Progenitor cell of endocrine pancreas (in vitro differentiated cells): Measurements from ENCODE around the gene HOXC10. TPM values are rescaled to one million over a fixed set of nuclear protein-coding genes. Genes with fewer than 3 reads are reported as not detected.

ENCODE experiments used
- DNase-seq: peaks from one replicate; pipeline ENCODE4 v3.0.0; 2021; ENCODE audit warnings: low spot score; ENCODE audit not compliant: unreplicated experiment
- H3K27ac Mint-ChIP-seq: 2 replicates; pipeline ENCODE4 v1.8.0; 2021; ENCODE audit warnings: mild to moderate bottlenecking, moderate library complexity, mixed read lengths
- H3K27me3 Mint-ChIP-seq: 2 replicates; pipeline ENCODE4 v1.8.0; 2021; ENCODE audit warnings: mixed read lengths
- H3K36me3 Mint-ChIP-seq: 2 replicates; pipeline ENCODE4 v1.8.0; 2022; ENCODE audit warnings: mixed read lengths; ENCODE audit not compliant: insufficient read depth
- H3K4me1 Mint-ChIP-seq: 2 replicates; pipeline ENCODE4 v1.8.0; 2021; ENCODE audit warnings: low read depth, mixed read lengths
- H3K4me3 Mint-ChIP-seq: 2 replicates; pipeline ENCODE4 v1.8.0; 2021; ENCODE audit warnings: low read depth, mild to moderate bottlenecking, moderate library complexity, mixed read lengths
- H3K9me3 Mint-ChIP-seq: 2 replicates; pipeline ENCODE4 v1.8.0; 2021; ENCODE audit warnings: low read depth, mixed read lengths
- CTCF ChIP-seq: fragments of 200-600 bp; sonication (generic); IDR thresholded peaks from one replicate; pipeline ENCODE4 v1.5.0; 2021; ENCODE audit warnings: antibody characterized with exemption, mild to moderate bottlenecking; ENCODE audit not compliant: unreplicated experiment
- microRNA-seq: library from miRNA; unstranded; fragments of <30 nt; microRNA quantifications from one replicate; pipeline ENCODE4 v1.1.0, GENCODE V29; 2020; ENCODE audit warnings: borderline number of aligned reads; ENCODE audit not compliant: unreplicated experiment
- total RNA-seq: library from RNA; stranded (reverse); gene quantifications from 2 replicates; pipeline ENCODE4 v1.2.1, GENCODE V29; 2021

HOXC10 gene
- total RNA-seq, 1 donor from 2014 or later: not detected

DNA sequence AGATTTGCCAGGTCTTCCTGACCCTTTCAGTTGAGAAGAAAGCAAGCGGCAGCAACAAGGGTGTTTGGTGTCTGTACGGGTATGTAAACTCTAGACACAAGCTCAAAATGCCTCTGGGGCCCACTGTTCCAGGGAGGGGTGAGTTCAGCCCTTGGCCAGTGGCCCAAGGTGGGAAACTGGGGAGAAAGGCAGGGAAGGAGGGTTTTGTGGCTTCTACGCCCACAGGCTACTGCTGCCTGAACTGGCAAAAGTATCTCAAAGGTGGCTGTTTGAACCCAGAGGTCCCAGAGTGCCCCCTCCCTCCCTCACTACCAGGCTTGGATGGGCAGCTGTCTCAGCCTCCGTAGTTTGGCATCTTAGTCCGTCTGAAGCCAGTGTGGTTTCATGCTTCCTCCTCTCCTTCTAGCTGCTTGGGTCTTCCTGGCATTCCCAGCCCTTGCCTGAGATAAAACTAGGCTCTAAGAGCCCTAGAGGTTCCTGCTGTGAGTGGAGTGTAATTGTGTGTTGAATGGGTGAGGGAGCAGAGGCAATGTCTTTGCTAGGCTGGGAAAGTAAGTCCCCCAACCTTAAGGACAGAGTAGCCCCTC lies 53.4 kb downstream of the HOXC10 start:
- TF ChIP-seq CTCF: no peak
- peak overlapping the region; percentile 24 for H3K4me3 Mint-ChIP-seq
- peaks cover 89% of the 10 kb centered on the region for H3K27me3 Mint-ChIP-seq
- no peak overlapping the region for H3K27ac Mint-ChIP-seq
- H3K36me3 Mint-ChIP-seq: no peaks in the 10 kb centered on the region
- no peak for DNase-seq
- no peaks in the 10 kb centered on the region for H3K9me3 Mint-ChIP-seq
- H3K4me1 Mint-ChIP-seq: peaks cover 12% of the 10 kb centered on the region

DNA sequence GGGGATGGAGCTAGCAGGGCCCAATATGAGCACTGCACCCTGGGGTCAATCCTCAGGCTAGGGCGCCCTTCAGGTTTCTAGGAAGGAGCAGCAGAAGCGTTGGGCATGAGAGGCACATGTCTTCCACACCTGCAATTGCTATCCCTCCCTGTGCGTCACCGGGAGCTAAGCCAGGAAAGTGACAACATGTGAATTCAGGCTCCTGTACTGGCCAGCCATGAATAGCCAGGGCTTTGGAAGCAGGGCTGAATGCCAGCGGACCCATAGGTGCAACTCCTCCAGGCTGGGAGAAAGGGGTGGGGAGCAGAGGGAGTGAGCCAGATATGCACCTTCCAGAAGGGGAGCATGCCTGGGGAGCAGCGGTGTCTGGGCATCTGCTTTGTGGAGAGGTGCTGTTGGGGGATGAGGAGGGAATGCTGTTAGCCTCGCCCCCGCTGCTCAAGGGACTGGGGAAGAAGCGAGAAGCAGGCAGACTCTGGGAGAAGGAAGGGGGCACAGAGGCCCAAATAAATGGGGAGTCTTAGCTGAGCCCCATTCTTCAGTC lies 54.0 kb downstream of the HOXC10 start:
- Mint-ChIP-seq H3K27ac (no peak overlapping the region), H3K9me3 (no peaks in the 10 kb centered on the region), H3K27me3 (peaks cover 92% of the 10 kb centered on the region), H3K4me1 (peaks cover 12% of the 10 kb centered on the region), H3K4me3 (no peak overlapping the region), H3K36me3 (no peaks in the 10 kb centered on the region)
- DNase-seq: no peak
- TF ChIP-seq CTCF: no peak

DNA sequence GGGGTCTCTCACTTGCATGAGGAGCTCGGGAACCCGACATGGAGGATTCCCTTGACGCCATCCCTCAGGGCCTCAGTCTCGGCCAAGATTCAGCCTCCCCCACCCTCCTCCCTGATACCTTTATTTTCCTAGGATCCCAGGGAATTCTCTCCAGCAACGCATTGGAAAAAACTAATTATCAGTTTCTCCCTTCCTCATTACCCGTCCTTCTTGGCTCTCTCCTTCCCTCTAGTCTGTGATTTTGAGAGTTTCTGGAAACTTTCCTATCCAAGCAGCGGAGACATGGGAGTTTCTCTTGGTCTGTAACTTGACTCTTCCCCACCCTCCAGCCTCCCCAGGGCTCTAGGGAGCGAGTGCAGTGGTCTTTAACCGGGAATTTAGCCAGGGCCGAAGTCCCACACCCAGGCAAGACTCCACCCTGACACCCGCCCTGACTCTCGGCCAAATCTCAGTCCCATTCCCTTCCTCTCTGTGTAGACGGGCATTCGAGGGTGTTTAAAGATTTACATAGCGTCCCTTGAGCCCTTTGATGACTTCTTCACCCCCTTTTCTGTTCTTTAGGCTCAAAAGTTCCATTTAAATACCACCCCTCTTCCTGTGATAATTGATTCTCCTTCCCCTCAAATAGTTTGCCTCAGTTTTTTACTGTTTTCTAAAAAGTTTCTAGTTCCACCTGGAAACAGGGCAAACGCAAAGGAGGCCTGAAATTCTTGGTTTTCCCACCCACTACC lies 54.6 kb downstream of the HOXC10 start:
- Mint-ChIP-seq H3K36me3 (no peaks in the 10 kb centered on the region), H3K4me3 (no peak overlapping the region), H3K27me3 (peaks cover 94% of the 10 kb centered on the region), H3K4me1 (peaks cover 12% of the 10 kb centered on the region), H3K27ac (no peak overlapping the region), H3K9me3 (no peaks in the 10 kb centered on the region)
- DNase-seq: no peak
- no peak for TF ChIP-seq CTCF

Small RNAs within 50 kb of the gene (microRNA-seq; reads per million reads assigned to microRNA genes)
- not detected for gene MIR196A2
- gene MIR615: 183 reads per million, percentile 62 among the genes with 10 or more reads in this experiment

Other genes starting within 250 kb of the HOXC10 start
- gene CISTR, start 233.2 kb upstream of the HOXC10 start, total RNA-seq: 0.58 TPM in 1 of 2 replicates, not detected in the other
- gene HOXC13, start 46.3 kb upstream of the HOXC10 start, total RNA-seq: not detected in 2 replicates
- gene HOXC12, start 30.2 kb upstream of the HOXC10 start, total RNA-seq: not detected in 2 replicates
- gene HOXC11, start 12.0 kb upstream of the HOXC10 start, total RNA-seq: not detected in 2 replicates
- gene HOTAIR, start 10.2 kb upstream of the HOXC10 start, total RNA-seq: not detected in 2 replicates
- gene HOXC9, start 15.0 kb downstream of the HOXC10 start, total RNA-seq: not detected in 2 replicates
- not detected in 2 replicates for gene HOXC8, start 23.8 kb downstream of the HOXC10 start, total RNA-seq
- 0.17 and 0.27 TPM in 2 replicates for gene HOXC6, start 43.3 kb downstream of the HOXC10 start, total RNA-seq
- 2.7 and 4.6 TPM in 2 replicates for gene HOXC5, start 47.9 kb downstream of the HOXC10 start, total RNA-seq
- gene HOXC4, start 68.7 kb downstream of the HOXC10 start, total RNA-seq: 19.6 and 19.8 TPM in 2 replicates
- gene SMUG1, start 203.8 kb downstream of the HOXC10 start, total RNA-seq: 53.1 and 57.6 TPM in 2 replicates